Hematopoietic multipotent progenitor cell treated with erythropoietin and hydrocortisone succinate and interleukin-3 and kit ligand, for 8 days (in vitro differentiated cells): ENCODE data around the gene CFAP410.
"Not testable (repeated sequence)": the region's sequence is repeated elsewhere in the genome, so short reads cannot be mapped to it uniquely, and the experiment has no call there.

Experiments
- DNase-seq: peaks from one replicate; pipeline ENCODE4 v3.0.0-alpha.2; 2015

The CFAP410 gene

GRCh38 chr21:44349847-44350772 is 10.9 kb upstream of the CFAP410 start:
- no peak for DNase-seq

DNA sequence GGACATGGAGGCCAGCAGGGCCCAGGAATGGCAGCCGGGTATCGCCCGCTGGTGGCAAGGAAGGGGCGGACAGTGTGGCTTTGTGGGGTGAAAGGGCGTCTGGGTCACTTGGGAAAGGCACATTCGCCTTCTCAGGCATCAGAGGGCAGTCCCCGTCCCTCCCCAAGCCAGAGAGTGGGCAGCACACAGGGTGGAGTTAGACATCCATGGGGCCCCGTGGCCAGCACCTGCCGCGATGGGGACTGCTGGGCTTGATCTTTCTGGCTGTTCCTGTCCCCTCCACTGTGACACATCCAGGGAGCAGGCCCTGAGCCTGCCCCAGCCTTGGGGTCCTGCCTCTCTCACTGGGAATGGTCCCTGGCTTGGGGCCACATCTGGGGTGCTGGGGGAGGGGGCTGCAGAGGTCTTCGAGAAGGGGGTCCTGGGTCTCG is 10.2 kb upstream of the CFAP410 start:
- no peak for DNase-seq

DNA sequence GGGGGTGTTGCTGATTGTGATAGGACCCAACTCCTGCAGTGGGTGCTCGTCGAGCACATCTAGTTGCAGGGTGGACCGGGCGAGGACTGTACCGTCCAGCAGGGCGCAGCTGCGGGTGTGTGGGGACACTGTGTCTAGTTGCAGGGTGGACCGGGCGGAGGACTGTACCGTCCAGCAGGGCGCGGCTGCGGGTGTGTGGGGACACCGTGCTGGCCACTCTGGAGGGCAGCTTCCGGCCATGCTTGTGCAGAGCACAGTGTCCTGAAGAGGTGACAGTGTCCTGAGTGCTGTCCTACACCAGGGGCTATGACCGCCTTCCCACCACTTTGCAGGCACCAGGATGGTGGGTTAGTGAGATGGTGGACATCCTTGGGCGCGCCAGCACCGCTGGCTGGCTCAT is 9.7 kb upstream of the CFAP410 start:
- DNase-seq, result no peak

DNA sequence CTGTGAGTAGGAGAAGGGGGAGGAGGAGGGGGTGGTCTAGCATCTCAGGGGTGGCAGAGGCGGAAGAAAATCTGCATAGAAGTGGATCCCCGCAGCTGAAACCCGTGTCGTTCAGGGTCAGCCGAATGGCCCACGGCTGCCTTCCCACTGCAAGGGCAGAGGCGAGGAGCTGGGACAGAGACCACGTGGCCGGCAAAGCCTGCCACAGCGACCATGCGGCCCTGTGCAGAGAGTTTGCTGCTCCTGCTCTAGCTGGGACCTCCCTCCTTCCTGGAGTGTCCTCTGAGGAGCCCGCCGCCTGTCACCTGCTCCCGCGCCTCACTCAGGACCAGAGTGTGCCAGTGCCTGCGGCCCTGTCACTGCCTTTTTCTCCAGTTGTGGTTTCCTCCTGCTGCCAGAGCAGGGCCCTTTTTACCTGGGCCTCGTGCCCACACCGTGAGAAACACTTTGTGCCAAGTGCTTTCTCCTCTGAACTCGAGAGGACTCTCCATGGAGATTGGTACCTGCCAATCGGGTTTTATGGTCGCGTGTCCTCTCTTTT is 8.8 kb upstream of the CFAP410 start:
- no peak for DNase-seq

DNA sequence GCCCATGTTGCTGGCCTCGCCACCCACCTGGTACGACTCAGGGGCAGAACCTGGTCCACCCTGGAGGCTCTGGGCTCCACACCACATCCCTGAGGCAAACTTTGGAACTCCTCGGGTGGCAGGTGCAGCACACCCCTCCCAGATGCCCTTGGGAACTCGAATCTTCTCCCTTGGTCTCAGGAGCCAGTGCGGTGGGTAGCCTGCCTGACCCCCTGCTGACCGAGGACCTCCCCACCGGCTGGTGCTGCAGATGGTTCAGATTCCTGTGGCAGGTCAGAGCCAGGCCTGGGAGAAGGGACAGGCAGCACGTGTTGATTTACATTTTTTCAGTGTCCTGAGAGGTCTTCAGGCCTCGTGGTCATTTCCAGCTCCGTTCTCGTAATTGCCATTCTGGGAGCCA is 6.3 kb upstream of the CFAP410 start:
- DNase-seq, result no peak

GRCh38 chr21:44344541-44345183 is 5.5 kb upstream of the CFAP410 start:
- DNase-seq, result no peak

- not testable (repeated sequence) for DNase-seq
Measured at GRCh38 chr21:44342981-44343380, 3.8 kb upstream of the CFAP410 start.

DNA sequence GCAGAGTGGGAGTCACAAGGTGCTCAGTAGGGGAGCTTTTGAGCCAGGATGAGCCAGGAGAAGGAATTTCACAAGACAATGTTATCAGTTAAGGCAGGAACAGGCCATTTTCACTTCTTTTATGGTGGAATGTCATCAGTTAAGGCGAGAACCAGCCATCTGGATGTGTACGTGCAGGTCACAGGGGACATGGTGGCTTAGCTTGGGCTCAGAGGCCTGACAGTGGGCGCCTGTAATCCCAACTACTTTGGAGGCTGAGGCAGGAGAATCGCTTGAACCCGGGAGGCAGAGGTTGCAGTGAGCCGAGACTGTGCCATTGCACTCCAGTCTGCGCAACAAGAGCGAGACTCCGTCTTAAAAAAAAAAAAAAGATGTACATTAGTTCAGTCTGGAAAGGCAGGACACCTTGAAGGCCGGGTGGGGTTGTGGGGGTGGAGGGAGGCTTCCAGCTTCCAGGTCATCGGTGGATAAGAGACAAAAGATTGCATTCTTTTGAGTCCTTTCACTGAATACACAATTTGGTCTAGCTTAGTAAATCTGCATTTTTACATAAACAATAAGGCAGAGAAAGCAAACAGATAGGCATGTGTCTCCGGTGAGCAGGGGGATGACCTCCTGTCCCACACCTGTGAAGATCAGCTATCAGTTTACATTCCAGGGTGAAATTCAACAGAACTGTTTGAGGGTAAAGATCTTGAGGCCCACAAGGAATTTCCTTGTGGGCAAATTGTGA is 2.7 kb upstream of the CFAP410 start:
- DNase-seq, result not testable (repeated sequence)

- DNase-seq, result peak; percentile 30
Measured at GRCh38 chr21:44337941-44338895, 972 bp downstream of the CFAP410 start.

- no peak for DNase-seq
Measured at GRCh38 chr21:44337449-44337848, 1.7 kb downstream of the CFAP410 start.

- DNase-seq, result no peak
Measured at GRCh38 chr21:44335266-44336059, 3.7 kb downstream of the CFAP410 start.

DNA sequence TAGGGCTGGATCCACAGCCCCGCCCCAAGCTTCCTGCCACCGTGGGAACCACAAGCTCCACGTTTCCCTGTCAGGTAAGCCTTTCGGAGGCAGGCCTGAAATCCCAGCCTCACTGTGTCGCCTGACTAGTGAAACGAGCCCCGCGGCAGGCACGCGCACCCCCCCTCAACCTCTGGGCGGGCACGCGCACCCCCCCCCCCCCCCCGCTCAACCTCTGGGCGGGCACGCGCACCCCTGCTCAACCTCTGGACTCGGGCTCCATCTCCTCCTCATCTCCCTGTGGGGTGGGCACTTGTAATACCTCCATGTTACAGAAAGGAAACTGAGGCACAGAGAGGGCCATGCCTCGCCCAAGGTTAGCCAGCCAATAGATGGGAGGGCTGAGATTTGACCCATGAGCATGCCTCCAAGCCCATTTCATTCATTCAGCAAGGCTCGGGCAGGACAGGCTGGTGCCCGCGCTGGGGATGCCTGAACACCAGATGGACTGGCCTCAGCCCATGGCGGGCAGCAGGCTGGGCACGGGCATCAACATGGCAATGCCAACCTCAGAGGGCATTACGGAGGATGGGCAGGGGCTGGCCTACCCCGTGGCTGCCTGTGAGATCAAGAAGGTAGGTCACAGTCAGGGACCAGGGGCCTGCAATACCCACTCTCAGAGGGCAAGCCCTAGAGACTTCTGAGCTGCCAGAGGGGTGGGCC is 4.7 kb downstream of the CFAP410 start:
- DNase-seq, result no peak

GRCh38 chr21:44333509-44334328 is 5.5 kb downstream of the CFAP410 start:
- DNase-seq, result no peak

- DNase-seq, result no peak
Measured at GRCh38 chr21:44332965-44333364, 6.2 kb downstream of the CFAP410 start.

DNA sequence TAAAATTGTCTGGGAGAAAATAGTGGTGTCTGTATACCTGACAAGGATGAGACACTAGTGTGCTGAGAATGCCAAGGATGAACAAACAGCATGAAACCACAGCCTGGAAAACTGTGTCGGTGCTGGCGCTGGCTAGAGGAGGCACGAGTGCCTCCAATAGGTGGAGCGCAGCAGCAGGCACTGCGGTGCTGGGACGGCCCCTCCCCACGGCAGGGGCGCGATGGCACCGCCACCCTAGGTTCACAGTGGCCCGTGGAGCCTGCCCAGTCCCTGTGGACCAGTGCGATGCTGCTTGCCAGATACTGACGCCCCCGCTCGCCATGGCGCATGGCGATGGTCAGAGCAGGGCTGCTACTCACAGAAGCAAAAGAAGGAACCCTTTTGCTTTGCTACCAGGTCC is 6.8 kb downstream of the CFAP410 start:
- DNase-seq, result no peak

DNA sequence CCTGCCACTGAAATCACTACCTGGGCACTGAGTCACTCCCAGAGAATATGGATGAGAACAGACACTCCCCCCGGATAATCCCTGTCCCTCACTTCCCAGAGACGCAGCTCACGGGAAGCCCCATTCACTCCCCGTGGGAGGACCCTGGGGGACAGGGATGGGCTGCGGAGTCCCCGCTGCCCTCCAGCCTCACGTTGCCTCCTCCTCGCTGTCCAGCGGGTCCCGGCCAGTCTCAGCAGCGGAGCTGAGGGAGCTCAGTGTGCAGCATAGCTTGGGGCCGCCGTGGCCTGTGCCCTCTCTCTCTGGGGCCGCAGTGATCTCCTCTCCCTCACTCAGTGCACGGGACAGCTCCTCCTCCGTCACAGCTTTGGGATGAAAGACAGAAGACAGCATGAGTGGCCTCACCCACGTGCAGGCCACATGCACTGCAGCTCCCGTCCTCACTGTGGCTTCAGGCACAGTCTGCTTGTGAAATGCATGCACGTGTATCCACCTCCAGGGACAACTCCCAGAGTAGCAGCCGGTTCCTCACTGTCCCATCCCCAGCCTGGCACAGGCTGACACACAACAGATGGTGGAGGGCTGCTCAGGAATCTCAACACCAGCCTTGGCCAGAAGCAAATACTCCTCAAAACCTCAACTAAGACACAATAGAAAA is 7.4 kb downstream of the CFAP410 start:
- DNase-seq, result no peak

DNA sequence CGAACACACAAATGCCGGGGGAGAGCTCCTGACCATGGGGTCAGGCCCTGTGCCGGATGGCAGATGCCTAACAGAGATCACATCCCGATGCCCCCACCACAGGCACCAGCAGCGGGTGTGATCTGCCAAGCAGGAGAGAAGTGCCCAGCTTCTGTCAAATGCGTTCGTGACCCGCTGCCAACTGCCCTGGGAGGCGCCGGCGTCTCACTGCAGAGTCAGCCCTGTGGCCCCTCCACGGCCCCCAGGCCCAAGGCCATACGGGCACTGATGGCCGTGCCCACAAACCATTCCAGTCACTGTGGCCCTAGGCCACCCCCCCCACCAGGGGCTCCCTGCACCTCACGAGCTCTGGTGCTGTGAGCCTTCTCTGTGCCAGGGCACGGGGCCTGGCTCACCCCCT is 8.0 kb downstream of the CFAP410 start:
- no peak for DNase-seq

GRCh38 chr21:44330698-44331097 is 8.5 kb downstream of the CFAP410 start:
- DNase-seq, result no peak
